HepG2 (cell line): ENCODE results near the gene ZNF519. TPM values are rescaled to one million over a fixed set of nuclear protein-coding genes. Genes with fewer than 3 reads are reported as not detected.
"Not testable (repeated sequence)": the region's sequence is repeated elsewhere in the genome, so short reads cannot be mapped to it uniquely, and the experiment has no call there.

Experiments used
- ATAC-seq: fragments of 200-7000 bp; cut with Tn5 transposase; 3 replicates; pipeline ENCODE4 v1.9.1; 2020; ENCODE audit warnings: mild to moderate bottlenecking, moderate library complexity
- BruUV-seq: library from RNA; stranded (reverse); fragments of 400-500 nt; replicated peaks from 2 replicates; lab custom pipeline; 2021; lab: Mats Ljungman, UMichigan
- CTCF ChIA-PET: fragments of 300-600 bp; formaldehyde crosslinking; extraction: SDS; loops from one replicate; lab custom pipeline; 2021; ENCODE audit warnings: low total read pairs, inconsistent platforms, low intra/inter-chr PET ratio; lab: Yijun Ruan, JAX
- POLR2A ChIA-PET: fragments of 350-600 bp; sonication (Branson Sonifier 250); formaldehyde crosslinking; loops from one replicate; lab custom pipeline; 2020; ENCODE audit warnings: antibody characterized with exemption, inconsistent platforms; lab: Yijun Ruan, JAX
- DNase-seq: peaks from one replicate; pipeline ENCODE4 v3.0.0-alpha.2; 2015; ENCODE audit warnings: low spot score
- FAIRE-seq: peaks from 3 replicates; lab custom pipeline; 2011; peaks lifted over from hg19 to GRCh38; lab: Jason Lieb, UNC
- H2AFZ ChIP-seq: one replicate; pipeline ENCODE4 v1.6.1; 2011; ENCODE audit warnings: low read length, inconsistent platforms
- H3K27ac ChIP-seq: fragments of 300-600 bp; 3 replicates; pipeline ENCODE4 v1.8.0; 2011; ENCODE audit warnings: mixed run types, mild to moderate bottlenecking, mixed read lengths, low read length, inconsistent platforms; ENCODE audit not compliant: insufficient read depth; ENCODE audit errors: extremely low read length
- H3K27me3 ChIP-seq, 2 experiments: fragments of 200-600 bp in 1 of 2; 2 replicates in 1 of 2; 3 replicates in 1 of 2; pipeline versions ENCODE4 v1.6.0 to v1.8.0; 2011; ENCODE audit warnings: low read length in 2 of 2, mild to moderate bottlenecking in 2 of 2, moderate library complexity in 2 of 2, inconsistent platforms in 1 of 2; ENCODE audit not compliant: insufficient read depth in 2 of 2, control insufficient read depth in 1 of 2
- H3K36me3 ChIP-seq, 2 experiments: fragments of 200-600 bp in 1 of 2; replicated peaks in 1 of 2; 2 replicates in 1 of 2; 3 replicates in 1 of 2; pipeline versions ENCODE4 v1.5.1 to v1.8.0; 2011; ENCODE audit warnings: low read length in 2 of 2, inconsistent platforms in 1 of 2; ENCODE audit not compliant: insufficient read depth in 2 of 2, control insufficient read depth in 1 of 2
- H3K4me1 ChIP-seq: 2 replicates; pipeline ENCODE4 v1.5.1; 2012; ENCODE audit warnings: low read length, inconsistent platforms; ENCODE audit not compliant: insufficient read depth
- H3K4me2 ChIP-seq: 2 replicates; pipeline ENCODE4 v1.6.0; 2011; ENCODE audit warnings: low read depth, low read length, inconsistent platforms
- H3K4me3 ChIP-seq, 3 experiments: fragments of 200-600 bp in 1 of 3; sonication (generic), shearing (Covaris generic) in 1 of 3; replicated peaks in 1 of 3; 2 replicates each; pipeline ENCODE4 v1.5.1; 2011 to 2016; ENCODE audit warnings: low read length in 3 of 3, inconsistent platforms in 2 of 3, low read depth in 2 of 3, mild to moderate bottlenecking in 2 of 3, control low read depth in 1 of 3, mixed read lengths in 1 of 3; ENCODE audit not compliant: insufficient read depth in 1 of 3
- H3K79me2 ChIP-seq: one replicate; pipeline ENCODE4 v1.6.1; 2011; ENCODE audit warnings: low read length, inconsistent platforms; ENCODE audit not compliant: insufficient read depth
- H3K9ac ChIP-seq: 2 replicates; pipeline ENCODE4 v1.6.0; 2011; ENCODE audit warnings: mild to moderate bottlenecking, low read depth, low read length, inconsistent platforms; ENCODE audit not compliant: insufficient read depth
- H3K9me3 ChIP-seq: 2 replicates; pipeline ENCODE4 v1.5.1; 2012; ENCODE audit warnings: mild to moderate bottlenecking, low read length
- H4K20me1 ChIP-seq: 2 replicates; pipeline ENCODE4 v1.6.0; 2011; ENCODE audit warnings: inconsistent platforms, mild to moderate bottlenecking, low read length, moderate library complexity; ENCODE audit not compliant: insufficient read depth
- WGBS: methylation state at CpG from one replicate; pipeline ENCODE4 v1.1.6; 2017; ENCODE audit warnings: low lambda C conversion rate; 5-methylcytosine and 5-hydroxymethylcytosine counted together
- in situ Hi-C: cut with HindIII; loops from 2 replicates; pipeline ENCODE4 v1.10.0; 2017; ENCODE audit warnings: low pct_unique_long_range_greater_than_20kb; ENCODE audit not compliant: extremely low pct_ligation_motif_present
- intact Hi-C: fragments of 100-400 bp; cut with micrococcal nuclease; formaldehyde crosslinking; loops from one replicate; pipeline ENCODE4 v1.10.0; 2022; ENCODE audit not compliant: unreplicated experiment
- polyA plus RNA-seq, 8 experiments: library from polyadenylated mRNA; depleted of rRNA in 3 of 8; stranded (reverse) in 7 of 8; unstranded in 1 of 8; fragments of >200 nt; fragmentation: Illumina TruSeq in 4 of 8; extraction: Trizol in 4 of 8; gene quantifications; 2 replicates each; pipeline versions ENCODE4 v1.2.1 to v1.2.3, GENCODE V29; 2011 to 2016; ENCODE audit warnings: low read depth in 4 of 8, missing spikeins in 1 of 8, mixed read lengths in 1 of 8; ENCODE audit not compliant: insufficient read depth in 1 of 8
- total RNA-seq, 5 experiments: library from RNA; depleted of rRNA; stranded (reverse); fragments of >200 nt; fragmentation: Illumina TruSeq; extraction: Trizol; gene quantifications; 2 replicates each; pipeline ENCODE4 v1.2.3, GENCODE V29; 2016; ENCODE audit warnings: low read depth in 1 of 5

Gene ZNF519
- total and polyA plus RNA-seq, 2 of the 13 experiments (the other 11 are each of a cell fraction or from before 2014, with no cell fraction given) = 7.3 to 11.1 TPM

GRCh38 chr18:14170367-14171036 lies 38.3 kb upstream of the ZNF519 start:
- H3K27ac ChIP-seq, H4K20me1 ChIP-seq, ATAC-seq, H3K79me2 ChIP-seq, H3K4me3 ChIP-seq, DNase-seq, POLR2A ChIA-PET, H3K9ac ChIP-seq, FAIRE-seq, BruUV-seq, H3K27me3 ChIP-seq, H3K9me3 ChIP-seq, CTCF ChIA-PET, H2AFZ ChIP-seq, H3K4me2 ChIP-seq, intact Hi-C loops, in situ Hi-C loops, H3K36me3 ChIP-seq, H3K4me1 ChIP-seq: not testable (repeated sequence)
- WGBS = 10% methylated on average over 2 of the region's 6 CpGs

GRCh38 chr18:14162915-14163314 lies 30.7 kb upstream of the ZNF519 start:
- H3K79me2 ChIP-seq, POLR2A ChIA-PET, DNase-seq, in situ Hi-C loops, intact Hi-C loops, ATAC-seq, H3K36me3 ChIP-seq, H3K4me2 ChIP-seq, H3K9me3 ChIP-seq, BruUV-seq, H3K4me3 ChIP-seq, H3K4me1 ChIP-seq, H4K20me1 ChIP-seq, CTCF ChIA-PET, H3K9ac ChIP-seq, H3K27ac ChIP-seq, H2AFZ ChIP-seq, FAIRE-seq, H3K27me3 ChIP-seq: not testable (repeated sequence)
- no CpG with 5 or more reads among the region's 8 CpGs for WGBS

GRCh38 chr18:14151564-14152113 lies 19.4 kb upstream of the ZNF519 start:
- ATAC-seq, POLR2A ChIA-PET, H3K4me3 ChIP-seq, CTCF ChIA-PET, H3K4me2 ChIP-seq, H3K27me3 ChIP-seq, H3K9ac ChIP-seq, H3K79me2 ChIP-seq, H3K36me3 ChIP-seq, DNase-seq, BruUV-seq, H2AFZ ChIP-seq, H3K27ac ChIP-seq, intact Hi-C loops, in situ Hi-C loops, H3K4me1 ChIP-seq, H3K9me3 ChIP-seq, FAIRE-seq, H4K20me1 ChIP-seq: not testable (repeated sequence)
- WGBS = 10% methylated on average over 7 of the region's 8 CpGs

GRCh38 chr18:14150766-14151165 lies 18.5 kb upstream of the ZNF519 start:
- H3K4me2 ChIP-seq, BruUV-seq, H3K79me2 ChIP-seq, H3K36me3 ChIP-seq, DNase-seq, H2AFZ ChIP-seq, H3K4me1 ChIP-seq, H3K27me3 ChIP-seq, H3K9me3 ChIP-seq, FAIRE-seq, H4K20me1 ChIP-seq, ATAC-seq, CTCF ChIA-PET, H3K4me3 ChIP-seq, intact Hi-C loops, H3K27ac ChIP-seq, POLR2A ChIA-PET, H3K9ac ChIP-seq, in situ Hi-C loops: not testable (repeated sequence)
- WGBS = 0% methylated on average over 1 of the region's 11 CpGs
